GM12878 (cell line): ENCODE measurements around the gene CACNA1A. TPM values are rescaled to one million over a fixed set of nuclear protein-coding genes. Genes with fewer than 3 reads are reported as not detected.

Source experiments
- ATAC-seq: fragments of 200-7000 bp; cut with Tn5 transposase; 3 replicates; pipeline ENCODE4 v1.9.1; 2020; ENCODE audit warnings: mild to moderate bottlenecking, moderate library complexity
- BruUV-seq: library from RNA; stranded (reverse); fragments of 400-500 nt; replicated peaks from 2 replicates; lab custom pipeline; 2021; lab: Mats Ljungman, UMichigan
- CTCF ChIA-PET: fragments of 300-600 bp; sonication (Branson Sonifier 250); formaldehyde crosslinking; extraction: SDS; loops from one replicate; lab custom pipeline; 2021; ENCODE audit warnings: inconsistent platforms; lab: Yijun Ruan, JAX
- POLR2A ChIA-PET: fragments of 350-600 bp; formaldehyde crosslinking; extraction: SDS; loops from one replicate; lab custom pipeline; 2021; ENCODE audit warnings: inconsistent platforms; lab: Charles Lee
- RAD21 ChIA-PET: fragments of 300-600 bp; sonication (Branson Sonifier 250); formaldehyde crosslinking; loops from one replicate; lab custom pipeline; 2023; ENCODE audit warnings: antibody characterized with exemption; ENCODE audit not compliant: unreplicated experiment; lab: Charles Lee
- SMC1A ChIA-PET: fragments of 300-600 bp; sonication (Branson Sonifier 250); formaldehyde crosslinking; loops from one replicate; lab custom pipeline; 2023; ENCODE audit not compliant: unreplicated experiment, uncharacterized antibody; lab: Charles Lee
- DNase-seq: peaks from one replicate; pipeline ENCODE4 v3.0.0-alpha.2; 2011; ENCODE audit warnings: low read depth, low spot score
- FAIRE-seq: peaks from 3 replicates; lab custom pipeline; 2011; peaks lifted over from hg19 to GRCh38; lab: Jason Lieb, UNC
- H2AFZ ChIP-seq: 2 replicates; pipeline ENCODE4 v1.6.0; 2011; ENCODE audit warnings: low read depth, low read length, control low read depth; ENCODE audit not compliant: control insufficient read depth
- H3K27ac ChIP-seq: 2 replicates; pipeline ENCODE4 v1.5.1; 2011; ENCODE audit warnings: control low read depth; ENCODE audit not compliant: control insufficient read depth, insufficient read depth
- H3K27me3 ChIP-seq, 2 experiments: replicated peaks in 1 of 2; 2 replicates each; pipeline versions ENCODE4 v1.6.0 to v1.6.1; 2011; ENCODE audit warnings: low read length in 1 of 2; ENCODE audit not compliant: control insufficient read depth in 2 of 2, insufficient read depth in 2 of 2
- H3K36me3 ChIP-seq, 2 experiments: 2 replicates each; pipeline ENCODE4 v1.5.1; 2011; ENCODE audit warnings: low read length in 1 of 2; ENCODE audit not compliant: control insufficient read depth in 2 of 2, insufficient read depth in 2 of 2
- H3K4me1 ChIP-seq: 2 replicates; pipeline ENCODE4 v1.6.1; 2011; ENCODE audit warnings: mild to moderate bottlenecking, low read length, moderate library complexity, mixed read lengths; ENCODE audit not compliant: control insufficient read depth, insufficient read depth
- H3K4me2 ChIP-seq: 2 replicates; pipeline ENCODE4 v1.6.0; 2011; ENCODE audit warnings: control low read depth; ENCODE audit not compliant: control insufficient read depth, insufficient read depth
- H3K4me3 ChIP-seq: fragments of 200-600 bp; sonication (generic); 2 replicates; pipeline ENCODE4 v1.5.1; 2016
- H3K79me2 ChIP-seq: 2 replicates; pipeline ENCODE4 v1.6.0; 2011; ENCODE audit warnings: low read length; ENCODE audit not compliant: control insufficient read depth, insufficient read depth
- H3K9ac ChIP-seq: 2 replicates; pipeline ENCODE4 v1.8.0; 2011; ENCODE audit warnings: low read length, control low read depth, mixed read lengths; ENCODE audit not compliant: control insufficient read depth, insufficient read depth
- H3K9me3 ChIP-seq: replicated peaks from 3 replicates; pipeline ENCODE4 v1.5.1; 2011; ENCODE audit warnings: mild to moderate bottlenecking, low read length; ENCODE audit not compliant: control insufficient read depth, insufficient read depth
- H4K20me1 ChIP-seq: 2 replicates; pipeline ENCODE4 v1.6.0; 2011; ENCODE audit not compliant: control insufficient read depth, insufficient read depth
- BCL3 ChIP-seq: IDR thresholded peaks from 2 replicates; pipeline ENCODE4 v1.6.1; 2011; ENCODE audit warnings: borderline replicate concordance, low read depth, mild to moderate bottlenecking, moderate library complexity, low read length; ENCODE audit not compliant: insufficient read depth, poor library complexity, severe bottlenecking
- CBFB ChIP-seq: IDR thresholded peaks from 2 replicates; pipeline ENCODE4 v1.6.1; 2016; ENCODE audit warnings: antibody characterized with exemption, low read depth
- RAD51 ChIP-seq: fragments of 450-650 bp; IDR thresholded peaks from 2 replicates; pipeline ENCODE4 v1.6.1; 2016; ENCODE audit warnings: moderate library complexity, mild to moderate bottlenecking, inconsistent platforms
- ZNF274 ChIP-seq: IDR thresholded peaks from one replicate; pipeline ENCODE4 v1.8.0; 2011; ENCODE audit not compliant: insufficient read length, insufficient read depth
- WGBS: methylation state at CpG from one replicate; pipeline ENCODE4 v1.1.6; 2016; ENCODE audit warnings: low lambda C conversion rate; ENCODE audit not compliant: insufficient replicate concordance, insufficient coverage; ENCODE audit errors: missing lambda C conversion rate; 5-methylcytosine and 5-hydroxymethylcytosine counted together
- in situ Hi-C: fragments of 300-500 bp; cut with MboI; formaldehyde crosslinking; loops from 9 replicates; pipeline ENCODE4 v1.14.3; 2018; ENCODE audit warnings: mixed read lengths
- intact Hi-C: fragments of 100-400 bp; cut with micrococcal nuclease; formaldehyde crosslinking; loops from one replicate; pipeline ENCODE4 v1.14.2; 2022; ENCODE audit not compliant: unreplicated experiment
- polyA plus RNA-seq, 11 experiments: library from polyadenylated mRNA; depleted of rRNA in 4 of 11; unstranded in 6 of 11; stranded (reverse) in 5 of 11; fragments of >200 nt; fragmentation: Nextera tagmentation in 4 of 11; fragmentation: Illumina TruSeq in 1 of 11; extraction: Ambion mirVana in 4 of 11; extraction: Trizol in 1 of 11; gene quantifications; 1 replicate in 1 of 11; 2 replicates in 10 of 11; pipeline versions ENCODE4 v1.2.1 to v1.2.3, GENCODE V29; 2011 to 2016; ENCODE audit warnings: inconsistent platforms in 2 of 11, missing spikeins in 2 of 11, low read depth in 1 of 11
- total RNA-seq, 4 experiments: library from RNA; depleted of rRNA in 3 of 4; stranded (reverse); fragments of >200 nt in 3 of 4; fragmentation: Illumina TruSeq in 1 of 4; extraction: Trizol in 1 of 4; gene quantifications; 2 replicates each; pipeline versions ENCODE4 v1.2.1 to v1.2.3, GENCODE V29; 2013 to 2021

The CACNA1A gene
- total and polyA plus RNA-seq, 10 of the 15 experiments (the other 5 are each of a cell fraction or from before 2014, with no cell fraction given), result 1.1 to 4.4 (median 2.5) TPM

GRCh38 chr19:13286195-13286985 lies 219.9 kb downstream of the CACNA1A start:
- H3K27ac ChIP-seq, result no peak overlapping the region
- BruUV-seq, result no TSS peak
- ChIA-PET SMC1A (no interaction called here), CTCF (no interaction called here), POLR2A (no interaction called here), RAD21 (no interaction called here)
- H3K27me3 ChIP-seq, result no peaks in the 10 kb centered on the region
- no peaks in the 10 kb centered on the region for H4K20me1 ChIP-seq
- ATAC-seq, result no peak
- no peak for DNase-seq
- H3K79me2 ChIP-seq, result no peaks in the 10 kb centered on the region
- no peak overlapping the region for H2AFZ ChIP-seq
- in situ Hi-C loops (loop anchor here (25.0 kb wide), 1 partner anchor 776 kb away; the partner anchor contains the start of genes MISP3 and PALM3), intact Hi-C loops (no loop called here)
- no peak overlapping the region for H3K9ac ChIP-seq
- no peak overlapping the region for H3K4me3 ChIP-seq
- H3K9me3 ChIP-seq, result no peaks in the 10 kb centered on the region
- no peaks in the 10 kb centered on the region for H3K4me1 ChIP-seq
- no peaks in the 10 kb centered on the region for H3K36me3 ChIP-seq
- H3K4me2 ChIP-seq, result no peak overlapping the region
- FAIRE-seq, result no peak
- TF ChIP-seq RAD51 (no peak), ZNF274 (no peak), CBFB (no peak), BCL3 (no peak)
- TF ChIP-seq, all 136 proteins: peak for 0
- 46% methylated on average over 29 of the region's 31 CpGs for WGBS
